IPS-20b (cell line): ENCODE measurements around the gene BDP1.
A peak's percentile ranks its signal among the peaks of the same experiment; 100 is the strongest.
"Not testable (repeated sequence)": the region's sequence is repeated elsewhere in the genome, so short reads cannot be mapped to it uniquely, and the experiment has no call there.

Experiments used
- H3K27ac ChIP-seq: one replicate; pipeline ENCODE4 v1.5.1; 2013; ENCODE audit warnings: low read length
- H3K27me3 ChIP-seq: 2 replicates; pipeline ENCODE4 v1.6.1; 2013; ENCODE audit warnings: mild to moderate bottlenecking, low read length, inconsistent platforms; ENCODE audit not compliant: insufficient read depth
- H3K36me3 ChIP-seq: 2 replicates; pipeline ENCODE4 v1.6.1; 2013; ENCODE audit warnings: low read depth, mild to moderate bottlenecking, inconsistent platforms, low read length, moderate library complexity; ENCODE audit not compliant: insufficient read depth
- H3K4me1 ChIP-seq: 2 replicates; pipeline ENCODE4 v1.6.1; 2013; ENCODE audit warnings: mild to moderate bottlenecking, control low read depth, inconsistent platforms, low read length, moderate library complexity; ENCODE audit not compliant: insufficient read depth
- H3K4me3 ChIP-seq: 2 replicates; pipeline ENCODE4 v1.5.1; 2013; ENCODE audit warnings: mild to moderate bottlenecking, low read length, inconsistent platforms
- H3K9ac ChIP-seq: 2 replicates; pipeline ENCODE4 v1.6.1; 2013; ENCODE audit warnings: low read depth, mild to moderate bottlenecking, inconsistent platforms, low read length, moderate library complexity
- H3K9me3 ChIP-seq: 2 replicates; pipeline ENCODE4 v1.6.1; 2013; ENCODE audit warnings: mild to moderate bottlenecking, low read depth, low read length, inconsistent platforms; ENCODE audit not compliant: insufficient read depth

The BDP1 gene

DNA sequence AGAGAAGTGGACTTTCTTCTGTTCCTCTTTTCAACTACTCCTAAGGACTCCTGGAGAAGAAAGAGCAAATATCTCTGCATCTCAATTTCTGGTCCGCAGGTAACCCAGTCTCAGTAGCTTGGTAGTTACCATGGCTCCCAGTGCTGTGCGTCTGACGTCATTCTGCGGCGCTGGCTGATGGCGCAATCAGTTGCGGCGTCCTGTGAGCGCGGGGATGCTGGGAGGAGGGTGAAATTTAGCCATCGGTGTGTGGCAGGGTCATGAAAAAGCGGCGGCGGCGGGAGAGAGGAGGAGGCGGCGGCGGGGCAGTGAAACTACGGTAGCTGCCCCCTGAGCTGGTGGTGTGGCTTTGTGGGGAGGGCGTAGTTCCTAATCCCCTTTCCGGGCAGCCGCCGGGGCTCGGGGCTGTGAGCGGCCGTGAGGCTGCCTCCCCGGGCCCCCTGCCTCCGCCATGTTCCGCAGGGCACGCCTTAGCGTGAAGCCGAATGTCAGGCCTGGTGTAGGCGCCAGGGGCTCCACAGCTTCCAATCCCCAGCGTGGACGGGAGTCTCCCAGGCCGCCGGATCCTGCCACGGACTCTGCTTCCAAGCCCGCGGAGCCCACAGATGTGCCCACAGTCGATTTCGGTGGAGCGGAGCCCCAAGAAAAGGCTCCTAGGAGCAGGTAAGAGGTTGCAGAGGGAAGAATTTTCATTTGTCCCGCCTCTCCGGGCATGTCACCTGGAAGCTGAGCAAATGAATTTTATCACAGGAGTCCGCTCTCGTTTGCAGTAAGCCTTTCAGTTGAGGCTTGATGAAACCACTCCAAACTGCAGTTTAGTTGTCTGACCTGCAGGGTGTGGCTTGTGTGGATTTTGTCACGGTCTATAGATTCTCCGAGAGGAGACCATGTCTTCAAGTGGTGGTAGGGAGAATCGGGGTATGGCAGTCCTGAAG lies at the start of gene BDP1:
Gene BDP1 (plus strand): TSS at position 225 of the 935 bp plus-strand sequence. CDS start 227 bp downstream, at position 452.
- Histone ChIP-seq H3K9ac (peak within 1 kb of the TSS; percentile 89), H3K4me3 (peak within 1 kb of the TSS; percentile 98), H3K36me3 (peaks cover 24% of the 10 kb centered on the region), H3K27ac (no peak within 1 kb of the TSS), H3K9me3 (no peaks in the 10 kb centered on the region), H3K27me3 (no peaks in the 10 kb centered on the region), H3K4me1 (peaks cover 5% of the 10 kb centered on the region; the same call in 1 of the 2 replicates)

DNA sequence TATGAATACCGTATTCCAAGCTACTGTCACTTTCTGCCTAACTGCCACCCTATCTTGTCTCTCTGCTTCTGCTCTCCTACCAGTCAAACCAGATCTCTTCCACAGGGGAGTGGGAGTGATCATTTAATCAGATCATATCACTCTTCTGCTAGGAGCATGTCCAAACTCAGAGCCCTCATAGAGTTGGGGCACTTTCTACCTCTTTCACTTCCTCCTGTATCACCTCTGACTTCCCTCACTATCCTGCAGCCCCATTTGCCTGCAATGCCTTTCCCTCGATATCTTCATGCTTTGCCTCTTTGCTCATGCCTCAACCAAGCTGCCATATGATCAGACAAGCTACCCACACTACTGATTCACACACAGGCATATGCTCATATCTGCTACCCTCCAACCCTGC lies 45.4 kb upstream of the BDP1 start:
- not testable (repeated sequence) for H3K4me1 ChIP-seq, H3K9me3 ChIP-seq, H3K27me3 ChIP-seq, H3K27ac ChIP-seq, H3K36me3 ChIP-seq, H3K9ac ChIP-seq, H3K4me3 ChIP-seq

GRCh38 chr5:71415626-71416025 lies 39.8 kb upstream of the BDP1 start:
- H3K9me3 ChIP-seq, H3K27ac ChIP-seq, H3K36me3 ChIP-seq, H3K9ac ChIP-seq, H3K27me3 ChIP-seq, H3K4me3 ChIP-seq, H3K4me1 ChIP-seq: not testable (repeated sequence)

- peaks cover 11% of the 10 kb centered on the region; the same call in 1 of the 2 replicates for H3K4me1 ChIP-seq
- H3K4me3 ChIP-seq, H3K9me3 ChIP-seq, H3K9ac ChIP-seq, H3K27ac ChIP-seq, H3K36me3 ChIP-seq, H3K27me3 ChIP-seq: not testable (repeated sequence)
Observed at GRCh38 chr5:71418026-71418425, 37.4 kb upstream of the BDP1 start.

GRCh38 chr5:71421278-71421677 lies 34.2 kb upstream of the BDP1 start:
- H3K27me3 ChIP-seq: not testable (repeated sequence)
- H3K4me1 ChIP-seq: peaks cover 11% of the 10 kb centered on the region; the same call in 1 of the 2 replicates
- H3K27ac ChIP-seq: peak overlapping the region; percentile 30

GRCh38 chr5:71423896-71424295 lies 31.6 kb upstream of the BDP1 start:
- peaks cover 11% of the 10 kb centered on the region; the same call in 1 of the 2 replicates for H3K4me1 ChIP-seq
- not testable (repeated sequence) for H3K36me3 ChIP-seq, H3K4me3 ChIP-seq, H3K9ac ChIP-seq, H3K27ac ChIP-seq, H3K9me3 ChIP-seq, H3K27me3 ChIP-seq

More at GRCh38 chr5:71421278-71421677, 34.2 kb upstream of the BDP1 start:
- H3K36me3 ChIP-seq, H3K9ac ChIP-seq, H3K9me3 ChIP-seq: not testable (repeated sequence)
- peak overlapping the region; percentile 35; the same call in 1 of the 2 replicates for H3K4me3 ChIP-seq

GRCh38 chr5:71426686-71427474 lies 28.6 kb upstream of the BDP1 start:
- H3K27me3 ChIP-seq, H3K27ac ChIP-seq, H3K9ac ChIP-seq: not testable (repeated sequence)

GRCh38 chr5:71432410-71432809 lies 23.0 kb upstream of the BDP1 start:
- not testable (repeated sequence) for H3K27ac ChIP-seq, H3K36me3 ChIP-seq, H3K9ac ChIP-seq, H3K4me3 ChIP-seq, H3K9me3 ChIP-seq, H3K4me1 ChIP-seq, H3K27me3 ChIP-seq

More at GRCh38 chr5:71426686-71427474, 28.6 kb upstream of the BDP1 start:
- not testable (repeated sequence) for H3K4me1 ChIP-seq, H3K4me3 ChIP-seq, H3K36me3 ChIP-seq, H3K9me3 ChIP-seq

DNA sequence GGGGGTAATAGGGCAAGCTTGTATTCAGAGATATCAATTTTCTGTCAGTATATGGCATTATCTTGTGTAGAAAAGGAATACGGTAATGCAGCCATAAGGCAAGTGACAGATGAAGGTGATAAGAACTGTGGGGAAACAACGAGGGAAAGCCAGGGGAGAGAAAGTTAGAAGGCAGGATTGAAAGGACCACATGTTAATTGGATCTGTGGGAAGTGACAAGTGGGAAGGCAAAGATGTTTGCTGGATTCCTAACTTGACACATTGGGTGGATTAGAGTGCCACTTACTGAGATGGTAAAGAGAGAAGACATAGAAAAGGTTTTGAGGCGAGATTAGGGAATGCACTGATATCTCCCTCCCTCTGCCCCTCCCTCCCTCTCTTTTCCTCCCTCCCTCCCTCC lies 20.6 kb upstream of the BDP1 start:
- H3K4me3 ChIP-seq, H3K4me1 ChIP-seq, H3K36me3 ChIP-seq, H3K27me3 ChIP-seq, H3K9me3 ChIP-seq, H3K9ac ChIP-seq, H3K27ac ChIP-seq: not testable (repeated sequence)

DNA sequence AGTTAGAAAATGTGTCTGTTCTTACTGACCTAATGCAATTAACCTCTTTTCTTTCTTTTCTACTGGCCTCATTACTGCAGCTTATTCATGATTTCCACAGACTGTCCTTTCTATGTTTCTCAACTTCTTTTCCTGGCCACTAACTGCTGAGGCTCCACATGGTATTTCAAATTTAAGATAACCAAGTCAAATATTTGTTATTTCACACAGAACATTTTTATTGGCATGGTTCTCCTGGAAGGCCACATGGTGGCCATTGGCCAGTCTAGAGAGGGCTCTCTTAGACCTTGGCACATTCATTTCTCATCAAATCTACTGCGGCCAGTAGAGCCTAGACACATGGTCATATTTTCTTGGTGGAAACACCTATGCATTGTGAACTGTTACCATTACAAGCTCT lies 13.9 kb upstream of the BDP1 start:
- H3K4me3 ChIP-seq, H3K36me3 ChIP-seq, H3K4me1 ChIP-seq, H3K9me3 ChIP-seq, H3K9ac ChIP-seq, H3K27ac ChIP-seq: not testable (repeated sequence)
- peaks cover 18% of the 10 kb centered on the region for H3K27me3 ChIP-seq

DNA sequence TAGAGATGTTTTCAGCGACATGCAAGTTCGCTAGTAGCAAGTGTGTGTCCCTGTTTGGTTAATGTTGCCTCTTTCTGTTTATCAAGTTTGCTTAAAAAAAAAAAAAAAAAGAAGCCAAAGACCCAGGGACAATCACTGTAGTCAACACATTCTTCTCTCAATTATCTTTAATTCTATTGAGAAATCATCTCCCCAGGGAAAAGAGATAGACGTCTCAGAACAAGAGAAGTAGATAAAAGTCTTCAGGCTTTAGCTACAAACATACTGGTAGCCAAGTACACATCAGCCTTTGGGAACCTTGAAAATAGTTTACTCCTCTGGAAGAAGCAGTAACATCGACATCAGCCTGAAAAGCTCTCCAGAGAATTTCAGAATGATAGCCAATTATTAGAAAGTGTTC lies 11.6 kb upstream of the BDP1 start:
- H3K36me3 ChIP-seq, H3K4me3 ChIP-seq, H3K27ac ChIP-seq, H3K9ac ChIP-seq, H3K4me1 ChIP-seq, H3K9me3 ChIP-seq: not testable (repeated sequence)
- peaks cover 21% of the 10 kb centered on the region for H3K27me3 ChIP-seq

- not testable (repeated sequence) for H3K4me1 ChIP-seq, H3K9ac ChIP-seq, H3K27ac ChIP-seq, H3K36me3 ChIP-seq, H3K9me3 ChIP-seq
- Histone ChIP-seq H3K27me3 (peaks cover 21% of the 10 kb centered on the region), H3K4me3 (peak overlapping the region; percentile 59; the same call in 1 of the 2 replicates)
Observed at GRCh38 chr5:71445015-71445414, 10.4 kb upstream of the BDP1 start.
